Gastrocnemius medialis (tissue), 4 donors: ENCODE measurements around the gene SCTR. TPM values are rescaled to one million over a fixed set of nuclear protein-coding genes. Genes with fewer than 3 reads are reported as not detected.

Experiments
- ATAC-seq, 2 donors: fragments of 150-250 bp; one replicate each; pipeline ENCODE4 v1.9.1; 2016
- DNase-seq, 2 donors: peaks; one replicate each; pipeline ENCODE4 v3.0.0-alpha.2; 2019
- H3K27ac ChIP-seq, 4 donors: fragments of 200-600 bp; sonication (generic); 1 replicate in 1 of 4; 2 replicates in 3 of 4; pipeline ENCODE4 v1.5.1; 2016 to 2018; ENCODE audit warnings: mild to moderate bottlenecking in 2 of 4, moderate library complexity in 1 of 4
- H3K27me3 ChIP-seq, 3 donors: fragments of 200-600 bp; sonication (generic) in 2 of 3; 1 replicate in 1 of 3; 2 replicates in 2 of 3; pipeline versions ENCODE4 v1.5.1 to v1.6.0; 2016 to 2019; ENCODE audit warnings: mild to moderate bottlenecking in 1 of 3, moderate library complexity in 1 of 3
- H3K36me3 ChIP-seq, 2 donors: fragments of 200-600 bp; sonication (generic) in 1 of 2; one replicate each; pipeline ENCODE4 v1.5.1; 2017 to 2018
- H3K4me1 ChIP-seq, 2 donors: fragments of 200-600 bp; sonication (generic) in 1 of 2; one replicate each; pipeline ENCODE4 v1.5.1; 2016 to 2017; ENCODE audit warnings: mild to moderate bottlenecking in 2 of 2
- H3K4me3 ChIP-seq, 4 donors: fragments of 200-600 bp; sonication (generic) in 3 of 4; 1 replicate in 1 of 4; 2 replicates in 3 of 4; pipeline ENCODE4 v1.5.1; 2016 to 2019; ENCODE audit warnings: mild to moderate bottlenecking in 2 of 4
- H3K9me3 ChIP-seq, 3 donors: fragments of 200-600 bp; sonication (generic) in 2 of 3; 1 replicate in 1 of 3; 2 replicates in 2 of 3; pipeline ENCODE4 v1.5.1; 2016 to 2019
- CTCF ChIP-seq, 5 experiments: fragments of 450-650 bp in 3 of 5; fragments of 200-600 bp in 2 of 5; sonication (generic) in 2 of 5; IDR thresholded peaks in 4 of 5; conservative IDR thresholded peaks in 1 of 5; 1 replicate in 4 of 5; 2 replicates in 1 of 5; pipeline ENCODE4 v1.5.1; 2016 to 2019; ENCODE audit warnings: antibody characterized with exemption in 5 of 5, mild to moderate bottlenecking in 3 of 5, moderate library complexity in 3 of 5
- POLR2A ChIP-seq, 2 donors: fragments of 450-650 bp; IDR thresholded peaks; one replicate each; pipeline ENCODE4 v1.6.1; 2017; ENCODE audit warnings: antibody characterized with exemption in 2 of 2, mild to moderate bottlenecking in 2 of 2, moderate library complexity in 2 of 2
- in situ Hi-C, 4 donors: fragments of 200-750 bp; cut with MboI; loops; one replicate each; pipeline versions ENCODE4 v1.15.0 to v1.8.0; 2017; ENCODE audit warnings: low sequenced_read_pairs in 4 of 4
- intact Hi-C: fragments of 100-400 bp; cut with DNase I; formaldehyde crosslinking; loops from one replicate; pipeline ENCODE4 v1.15.1; 2023; ENCODE audit warnings: low total_unique reads
- total RNA-seq, 4 donors: library from RNA; depleted of rRNA; stranded (reverse); fragments of >200 nt; gene quantifications; one replicate each; pipeline versions ENCODE4 v1.1.0 to v1.2.3, GENCODE V29; 2016

SCTR gene
- total RNA-seq, 4 donors from 2014 or later, result not detected

- intact Hi-C loops, result no loop called here
- ATAC-seq, result no peak
- in situ Hi-C loops, result loop anchor here in 2 of 4 donors (10.0 to 25.0 kb wide), 2 partner anchors 72 to 259 kb away; no protein-coding TSS in a partner anchor
Observed at GRCh38 chr2:119402645-119403560, 121.4 kb downstream of the SCTR start.

GRCh38 chr2:119402106-119402505, 122.2 kb downstream of the SCTR start:
- TF ChIP-seq CTCF (IDR thresholded peaks at IDR 0.05 in 4 of 5, conservative IDR thresholded peaks at IDR 0.05 in 1 of 5) (no peak), POLR2A (IDR thresholded peaks at IDR 0.05) (no peak)
- intact Hi-C loops, result no loop called here
- in situ Hi-C loops, result loop anchor here in 2 of 4 donors (10.0 to 25.0 kb wide), 2 partner anchors 73 to 260 kb away; no protein-coding TSS in a partner anchor
- Histone ChIP-seq H3K27me3 (no peaks in the 10 kb centered on the region), H3K9me3 (no peaks in the 10 kb centered on the region), H3K4me3 (no peak overlapping the region), H3K4me1 (no peaks in the 10 kb centered on the region), H3K36me3 (no peaks in the 10 kb centered on the region), H3K27ac (no peak overlapping the region)
- DNase-seq, result no peak
- no peak for ATAC-seq

More at GRCh38 chr2:119402645-119403560, 121.4 kb downstream of the SCTR start:
- no peak for DNase-seq
- H3K27ac ChIP-seq, result no peak overlapping the region
- no peak overlapping the region for H3K4me3 ChIP-seq
- no peaks in the 10 kb centered on the region for H3K36me3 ChIP-seq
- H3K27me3 ChIP-seq, result no peaks in the 10 kb centered on the region
- H3K4me1 ChIP-seq, result peaks cover 0 to under 1% of the 10 kb centered on the region in 2 donors
- no peaks in the 10 kb centered on the region for H3K9me3 ChIP-seq
- TF ChIP-seq CTCF (IDR thresholded peaks at IDR 0.05 in 4 of 5, conservative IDR thresholded peaks at IDR 0.05 in 1 of 5), result no peak
- TF ChIP-seq POLR2A (IDR thresholded peaks at IDR 0.05), result no peak

GRCh38 chr2:119397196-119397595, 127.1 kb downstream of the SCTR start:
- no peak for ATAC-seq
- Histone ChIP-seq H3K4me1 (no peaks in the 10 kb centered on the region), H3K9me3 (no peaks in the 10 kb centered on the region), H3K36me3 (no peaks in the 10 kb centered on the region), H3K4me3 (no peak overlapping the region), H3K27me3 (no peaks in the 10 kb centered on the region), H3K27ac (no peak overlapping the region)
- intact Hi-C loops, result no loop called here
- DNase-seq, result no peak
- in situ Hi-C loops, result no loop called here
- TF ChIP-seq CTCF (IDR thresholded peaks at IDR 0.05 in 4 of 5, conservative IDR thresholded peaks at IDR 0.05 in 1 of 5), result no peak

- no peak overlapping the region for H3K4me3 ChIP-seq
- intact Hi-C loops, result no loop called here
- H3K36me3 ChIP-seq, result no peaks in the 10 kb centered on the region
- TF ChIP-seq CTCF (IDR thresholded peaks at IDR 0.05 in 4 of 5, conservative IDR thresholded peaks at IDR 0.05 in 1 of 5) (no peak), POLR2A (IDR thresholded peaks at IDR 0.05) (no peak)
- H3K4me1 ChIP-seq, result peaks cover 7 to 11% of the 10 kb centered on the region in 2 donors
- H3K27ac ChIP-seq, result no peak overlapping the region
- H3K27me3 ChIP-seq, result no peaks in the 10 kb centered on the region
- in situ Hi-C loops, result no loop called here
- ATAC-seq (no peak), DNase-seq (no peak)
- no peaks in the 10 kb centered on the region for H3K9me3 ChIP-seq
Observed at GRCh38 chr2:119393971-119394748, 130.1 kb downstream of the SCTR start.

Other genes with a start within 250 kb of the SCTR start
- 1 to 10 TPM in 2 of 4 donors, under 1 TPM in 1, not detected in 1; 0.61 to 5.9 (median 2.6) TPM for gene C2orf76, start 157.6 kb downstream of the SCTR start, total RNA-seq
- 100 to 1,000 TPM in 1 of 4 donors, 10 to 100 TPM in 3; 17.3 to 102 (median 55.2) TPM for gene DBI, start 157.5 kb downstream of the SCTR start, total RNA-seq
- 1 to 10 TPM in 1 of 4 donors, under 1 TPM in 3; 0.49 to 2.7 (median 0.64) TPM for gene TMEM37, start 92.6 kb downstream of the SCTR start, total RNA-seq
- gene CFAP221, start 20.0 kb upstream of the SCTR start, total RNA-seq, result not detected
- 10 to 100 TPM in 1 of 4 donors, 1 to 10 TPM in 3; 5.1 to 13.4 (median 7.6) TPM for gene TMEM177, start 154.7 kb upstream of the SCTR start, total RNA-seq
- gene PTPN4, start 235.4 kb upstream of the SCTR start, total RNA-seq, result 10 to 100 TPM; 12.7 to 37.8 (median 33.5) TPM